Measurements from ENCODE around the gene ZNF414.

Gene ZNF414

GRCh38 chr19:8490873-8491272, 23.1 kb downstream of the ZNF414 start:
- Histone ChIP-seq H3K9ac (ENCODE audit: low read length) (no peak overlapping the region), H3K27ac (ENCODE audit: low read depth, low read length, poor library complexity, severe bottlenecking) (no peak overlapping the region), H3K36me3 (ENCODE audit: insufficient read depth, low read length) (peaks cover 34% of the 10 kb centered on the region), H3K9me2 (ENCODE audit: low read depth, low read length) (no peaks in the 10 kb centered on the region), H2AFZ (ENCODE audit: low read length) (no peak overlapping the region), H3K4me3 (ENCODE audit: low read depth, low read length, poor library complexity, severe bottlenecking) (no peak overlapping the region), H3K9me3 (ENCODE audit: low read length) (no peaks in the 10 kb centered on the region), H3F3A (ENCODE audit: insufficient read depth, low read length) (no peaks in the 10 kb centered on the region), H3K4me2 (ENCODE audit: low read length) (no peak overlapping the region), H3K27me3 (ENCODE audit: insufficient read depth, low read length) (no peaks in the 10 kb centered on the region), H3K79me2 (ENCODE audit: insufficient read depth, low read length) (no peaks in the 10 kb centered on the region), H4K20me1 (ENCODE audit: insufficient read depth, low read length) (no peaks in the 10 kb centered on the region), H3K4me1 (ENCODE audit: insufficient read depth, low read length, severe bottlenecking) (no peaks in the 10 kb centered on the region)
- no peak for TF ChIP-seq EZH2 (IDR thresholded peaks at IDR 0.05; ENCODE audit: borderline replicate concordance, low read length)
- TF ChIP-seq, protein P1, sequence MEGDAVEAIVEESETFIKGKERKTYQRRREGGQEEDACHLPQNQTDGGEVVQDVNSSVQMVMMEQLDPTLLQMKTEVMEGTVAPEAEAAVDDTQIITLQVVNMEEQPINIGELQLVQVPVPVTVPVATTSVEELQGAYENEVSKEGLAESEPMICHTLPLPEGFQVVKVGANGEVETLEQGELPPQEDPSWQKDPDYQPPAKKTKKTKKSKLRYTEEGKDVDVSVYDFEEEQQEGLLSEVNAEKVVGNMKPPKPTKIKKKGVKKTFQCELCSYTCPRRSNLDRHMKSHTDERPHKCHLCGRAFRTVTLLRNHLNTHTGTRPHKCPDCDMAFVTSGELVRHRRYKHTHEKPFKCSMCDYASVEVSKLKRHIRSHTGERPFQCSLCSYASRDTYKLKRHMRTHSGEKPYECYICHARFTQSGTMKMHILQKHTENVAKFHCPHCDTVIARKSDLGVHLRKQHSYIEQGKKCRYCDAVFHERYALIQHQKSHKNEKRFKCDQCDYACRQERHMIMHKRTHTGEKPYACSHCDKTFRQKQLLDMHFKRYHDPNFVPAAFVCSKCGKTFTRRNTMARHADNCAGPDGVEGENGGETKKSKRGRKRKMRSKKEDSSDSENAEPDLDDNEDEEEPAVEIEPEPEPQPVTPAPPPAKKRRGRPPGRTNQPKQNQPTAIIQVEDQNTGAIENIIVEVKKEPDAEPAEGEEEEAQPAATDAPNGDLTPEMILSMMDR (IDR thresholded peaks at IDR 0.05; ENCODE audit: low read length): no peak

DNA sequence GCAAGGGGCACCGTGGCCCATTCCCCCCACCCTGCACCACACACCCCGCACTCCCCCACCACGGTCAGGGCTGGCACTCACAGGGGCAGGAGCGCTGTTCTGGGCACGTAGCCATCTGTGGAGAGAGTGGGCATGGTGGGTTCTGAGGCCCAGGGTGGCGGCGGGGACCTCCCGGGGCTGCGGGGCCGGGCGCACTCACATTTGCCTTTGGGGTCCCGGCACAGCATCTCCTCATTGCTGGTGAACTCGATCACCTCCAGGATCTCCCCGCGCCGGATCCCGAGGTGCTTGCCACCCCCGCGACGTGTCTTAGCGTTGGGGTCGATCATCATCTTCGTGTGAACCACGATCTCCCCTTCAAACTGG, 23.6 kb downstream of the ZNF414 start:
- H2AFZ ChIP-seq (ENCODE audit: low read length): no peak overlapping the region
- no peaks in the 10 kb centered on the region for H3K9me3 ChIP-seq (ENCODE audit: low read length)
- H3K36me3 ChIP-seq (ENCODE audit: insufficient read depth, low read length): peaks cover 39% of the 10 kb centered on the region
- H3K4me3 ChIP-seq (ENCODE audit: low read depth, low read length, poor library complexity, severe bottlenecking): no peak overlapping the region
- H3K9me2 ChIP-seq (ENCODE audit: low read depth, low read length): no peaks in the 10 kb centered on the region
- H3K79me2 ChIP-seq (ENCODE audit: insufficient read depth, low read length): no peaks in the 10 kb centered on the region
- H4K20me1 ChIP-seq (ENCODE audit: insufficient read depth, low read length): no peaks in the 10 kb centered on the region
- no peaks in the 10 kb centered on the region for H3F3A ChIP-seq (ENCODE audit: insufficient read depth, low read length)
- H3K9ac ChIP-seq (ENCODE audit: low read length): no peak overlapping the region
- no peaks in the 10 kb centered on the region for H3K4me1 ChIP-seq (ENCODE audit: insufficient read depth, low read length, severe bottlenecking)
- no peak overlapping the region for H3K4me2 ChIP-seq (ENCODE audit: low read length)
- H3K27ac ChIP-seq (ENCODE audit: low read depth, low read length, poor library complexity, severe bottlenecking): no peak overlapping the region
- no peaks in the 10 kb centered on the region for H3K27me3 ChIP-seq (ENCODE audit: insufficient read depth, low read length)
- TF ChIP-seq, protein P1 (IDR thresholded peaks at IDR 0.05; ENCODE audit: low read length): no peak
- TF ChIP-seq EZH2 (IDR thresholded peaks at IDR 0.05; ENCODE audit: borderline replicate concordance, low read length): no peak

DNA sequence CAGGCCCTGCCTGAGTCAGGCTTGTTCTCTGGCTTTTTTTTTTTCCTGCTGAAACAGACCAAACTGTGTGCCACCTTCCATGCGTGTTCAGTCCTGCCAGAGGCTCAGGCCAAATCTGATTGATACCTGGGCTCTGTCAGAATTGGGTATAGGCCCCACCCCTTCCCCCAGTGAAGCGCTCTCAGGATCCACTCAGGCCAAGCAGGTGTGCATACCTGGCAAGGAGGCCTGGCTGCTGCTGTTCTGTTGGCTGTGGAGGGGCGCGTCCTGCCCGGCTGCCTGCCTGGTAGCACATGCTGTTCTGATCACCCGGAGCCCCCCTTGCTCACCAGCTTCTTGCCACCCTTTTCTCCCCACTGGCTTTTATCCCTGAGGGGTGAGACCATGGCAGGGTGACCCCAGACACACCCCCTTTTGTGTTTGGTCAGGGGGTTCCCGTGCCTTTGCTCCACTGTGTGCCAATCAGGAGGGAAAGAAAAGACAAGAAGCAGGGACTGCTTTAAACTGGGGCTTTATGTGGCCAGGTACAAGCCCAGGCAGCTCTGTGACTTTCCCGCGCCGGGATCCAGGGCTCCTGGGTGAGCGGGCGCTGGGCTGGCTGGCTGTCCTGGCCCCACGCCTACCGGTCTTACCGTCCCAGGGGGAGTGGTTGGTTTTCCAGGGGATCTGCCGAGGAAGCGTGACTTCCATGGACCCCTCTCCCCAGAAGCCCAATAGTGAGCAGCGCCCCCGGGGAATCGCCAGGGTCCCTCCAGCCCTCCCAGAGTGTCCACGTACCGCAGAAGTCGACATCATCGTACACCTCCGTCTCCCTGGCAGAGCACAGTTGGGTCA, 24.2 kb downstream of the ZNF414 start:
- Histone ChIP-seq H3K4me3 (ENCODE audit: low read depth, low read length, poor library complexity, severe bottlenecking) (no peak overlapping the region), H2AFZ (ENCODE audit: low read length) (no peak overlapping the region), H3K9me3 (ENCODE audit: low read length) (no peaks in the 10 kb centered on the region), H3K9ac (ENCODE audit: low read length) (no peak overlapping the region), H4K20me1 (ENCODE audit: insufficient read depth, low read length) (no peaks in the 10 kb centered on the region), H3K27me3 (ENCODE audit: insufficient read depth, low read length) (no peaks in the 10 kb centered on the region), H3K36me3 (ENCODE audit: insufficient read depth, low read length) (peaks cover 45% of the 10 kb centered on the region), H3F3A (ENCODE audit: insufficient read depth, low read length) (no peaks in the 10 kb centered on the region), H3K9me2 (ENCODE audit: low read depth, low read length) (no peaks in the 10 kb centered on the region), H3K4me2 (ENCODE audit: low read length) (no peak overlapping the region), H3K79me2 (ENCODE audit: insufficient read depth, low read length) (no peaks in the 10 kb centered on the region), H3K27ac (ENCODE audit: low read depth, low read length, poor library complexity, severe bottlenecking) (no peak overlapping the region), H3K4me1 (ENCODE audit: insufficient read depth, low read length, severe bottlenecking) (no peaks in the 10 kb centered on the region)
- TF ChIP-seq, protein P1 (IDR thresholded peaks at IDR 0.05; ENCODE audit: low read length): no peak
- TF ChIP-seq EZH2 (IDR thresholded peaks at IDR 0.05; ENCODE audit: borderline replicate concordance, low read length): no peak
